Breast epithelium (tissue), 3 donors: ENCODE measurements around the gene CFHR2.

Source experiments
- CTCF ChIP-seq, 3 donors: fragments of 450-650 bp; IDR thresholded peaks; one replicate each; pipeline ENCODE4 v1.5.1; 2016 to 2017; ENCODE audit warnings: antibody characterized with exemption in 3 of 3, mild to moderate bottlenecking in 3 of 3, moderate library complexity in 3 of 3
- POLR2A ChIP-seq: fragments of 450-650 bp; IDR thresholded peaks from one replicate; pipeline ENCODE4 v1.6.1; 2016; ENCODE audit warnings: antibody characterized with exemption, mild to moderate bottlenecking, moderate library complexity
- POLR2AphosphoS5 ChIP-seq, 3 donors: sonication (generic); formaldehyde crosslinking; IDR thresholded peaks; one replicate each; pipeline ENCODE4 v1.6.1; 2017; ENCODE audit warnings: antibody characterized with exemption in 3 of 3

GRCh38 chr1:196993916-196994315 lies 50.4 kb downstream of the CFHR2 start:
- TF ChIP-seq POLR2A: no peak
- no peak for TF ChIP-seq CTCF (IDR thresholded peaks at IDR 0.05)
- no peak for TF ChIP-seq POLR2AphosphoS5 (IDR thresholded peaks at IDR 0.05)
